Measurements from ENCODE around the gene C1orf159. TPM values are rescaled to one million over a fixed set of nuclear protein-coding genes. Genes with fewer than 3 reads are reported as not detected.

The C1orf159 gene
- polyA plus RNA-seq, 4 donors = 9.2 to 19.0 (median 12.6) TPM

- H3K27me3 ChIP-seq (ENCODE audit: control insufficient read depth in 3 of 3, insufficient read depth in 3 of 3, low read length in 3 of 3) = peaks cover 0 to 8% (median 0%) of the 10 kb centered on the region in 3 donors
- WGBS, 3 donors = 94 to 95% (median 94%) methylated on average over 29 of the region's 29 CpGs
- no peak for FAIRE-seq
- no peaks in the 10 kb centered on the region for H3K4me1 ChIP-seq (ENCODE audit: control insufficient read depth in 3 of 3, insufficient read depth in 2 of 3, low read depth in 1 of 3, low read length in 2 of 3)
- peaks cover 4 to 81% (median 5%) of the 10 kb centered on the region in 3 donors for H3K36me3 ChIP-seq (ENCODE audit: control insufficient read depth in 3 of 3, insufficient read depth in 2 of 3, low read depth in 1 of 3, low read length in 3 of 3)
- no peaks in the 10 kb centered on the region for H3K9me3 ChIP-seq (ENCODE audit: control insufficient read depth in 2 of 2, insufficient read depth in 1 of 2, low read depth in 1 of 2, low read length in 1 of 2)
- no peak overlapping the region for H3K4me3 ChIP-seq (ENCODE audit: low read depth in 1 of 3, low read length in 3 of 3)
- H3K27ac ChIP-seq (ENCODE audit: low read depth in 1 of 3, low read length in 2 of 3) = no peak overlapping the region
- no peak for DNase-seq
Measured at GRCh38 chr1:1052003-1052840, 63.7 kb downstream of the C1orf159 start.

- no peak overlapping the region for H3K27ac ChIP-seq (ENCODE audit: low read depth in 1 of 3, low read length in 2 of 3)
- DNase-seq (no peak), FAIRE-seq (no peak)
- no peaks in the 10 kb centered on the region for H3K9me3 ChIP-seq (ENCODE audit: control insufficient read depth in 2 of 2, insufficient read depth in 1 of 2, low read depth in 1 of 2, low read length in 1 of 2)
- H3K4me3 ChIP-seq (ENCODE audit: low read depth in 1 of 3, low read length in 3 of 3) = no peak overlapping the region
- H3K27me3 ChIP-seq (ENCODE audit: control insufficient read depth in 3 of 3, insufficient read depth in 3 of 3, low read length in 3 of 3) = no peaks in the 10 kb centered on the region
- no peaks in the 10 kb centered on the region for H3K4me1 ChIP-seq (ENCODE audit: control insufficient read depth in 3 of 3, insufficient read depth in 2 of 3, low read depth in 1 of 3, low read length in 2 of 3)
- peaks cover 4 to 91% (median 8%) of the 10 kb centered on the region in 3 donors for H3K36me3 ChIP-seq (ENCODE audit: control insufficient read depth in 3 of 3, insufficient read depth in 2 of 3, low read depth in 1 of 3, low read length in 3 of 3)
- 69 to 91% (median 79%) methylated on average over 31 to 46 of the region's 46 CpGs for WGBS, 3 donors
Measured at GRCh38 chr1:1051127-1051810, 64.6 kb downstream of the C1orf159 start.

- Histone ChIP-seq H3K36me3 (ENCODE audit: control insufficient read depth in 3 of 3, insufficient read depth in 2 of 3, low read depth in 1 of 3, low read length in 3 of 3) (peaks cover 4 to 92% (median 8%) of the 10 kb centered on the region in 3 donors), H3K27ac (ENCODE audit: low read depth in 1 of 3, low read length in 2 of 3) (no peak overlapping the region), H3K4me3 (ENCODE audit: low read depth in 1 of 3, low read length in 3 of 3) (no peak overlapping the region), H3K9me3 (ENCODE audit: control insufficient read depth in 2 of 2, insufficient read depth in 1 of 2, low read depth in 1 of 2, low read length in 1 of 2) (no peaks in the 10 kb centered on the region), H3K4me1 (ENCODE audit: control insufficient read depth in 3 of 3, insufficient read depth in 2 of 3, low read depth in 1 of 3, low read length in 2 of 3) (no peaks in the 10 kb centered on the region), H3K27me3 (ENCODE audit: control insufficient read depth in 3 of 3, insufficient read depth in 3 of 3, low read length in 3 of 3) (no peaks in the 10 kb centered on the region)
- 60 to 88% (median 63%) methylated on average over 29 to 32 of the region's 32 CpGs for WGBS, 3 donors
- no peak for FAIRE-seq
- DNase-seq = peak in 1 of 2 donors; percentile 45
Measured at GRCh38 chr1:1050577-1051052, 65.3 kb downstream of the C1orf159 start.

- H3K4me1 ChIP-seq (ENCODE audit: control insufficient read depth in 3 of 3, insufficient read depth in 2 of 3, low read depth in 1 of 3, low read length in 2 of 3) = no peaks in the 10 kb centered on the region
- H3K4me3 ChIP-seq (ENCODE audit: low read depth in 1 of 3, low read length in 3 of 3) = no peak overlapping the region
- DNase-seq (no peak), FAIRE-seq (no peak)
- H3K27ac ChIP-seq (ENCODE audit: low read depth in 1 of 3, low read length in 2 of 3) = no peak overlapping the region
- 79 to 92% (median 88%) methylated on average over 36 to 57 of the region's 57 CpGs for WGBS, 3 donors
- peaks cover 4 to 92% (median 8%) of the 10 kb centered on the region in 3 donors for H3K36me3 ChIP-seq (ENCODE audit: control insufficient read depth in 3 of 3, insufficient read depth in 2 of 3, low read depth in 1 of 3, low read length in 3 of 3)
- H3K27me3 ChIP-seq (ENCODE audit: control insufficient read depth in 3 of 3, insufficient read depth in 3 of 3, low read length in 3 of 3) = no peaks in the 10 kb centered on the region
- no peaks in the 10 kb centered on the region for H3K9me3 ChIP-seq (ENCODE audit: control insufficient read depth in 2 of 2, insufficient read depth in 1 of 2, low read depth in 1 of 2, low read length in 1 of 2)
Measured at GRCh38 chr1:1049318-1050165, 66.3 kb downstream of the C1orf159 start.

- no peak overlapping the region for H3K27ac ChIP-seq (ENCODE audit: low read depth in 1 of 3, low read length in 2 of 3)
- DNase-seq = no peak
- no peaks in the 10 kb centered on the region for H3K4me1 ChIP-seq (ENCODE audit: control insufficient read depth in 3 of 3, insufficient read depth in 2 of 3, low read depth in 1 of 3, low read length in 2 of 3)
- WGBS, 3 donors = 62 to 85% (median 63%) methylated on average over 19 to 26 of the region's 28 CpGs
- no peaks in the 10 kb centered on the region for H3K9me3 ChIP-seq (ENCODE audit: control insufficient read depth in 2 of 2, insufficient read depth in 1 of 2, low read depth in 1 of 2, low read length in 1 of 2)
- peaks cover 4 to 92% (median 11%) of the 10 kb centered on the region in 3 donors for H3K36me3 ChIP-seq (ENCODE audit: control insufficient read depth in 3 of 3, insufficient read depth in 2 of 3, low read depth in 1 of 3, low read length in 3 of 3)
- no peaks in the 10 kb centered on the region for H3K27me3 ChIP-seq (ENCODE audit: control insufficient read depth in 3 of 3, insufficient read depth in 3 of 3, low read length in 3 of 3)
- FAIRE-seq = no peak
- H3K4me3 ChIP-seq (ENCODE audit: low read depth in 1 of 3, low read length in 3 of 3) = no peak overlapping the region
Measured at GRCh38 chr1:1048765-1049164, 67.1 kb downstream of the C1orf159 start.

GRCh38 chr1:1047963-1048362 is 67.9 kb downstream of the C1orf159 start:
- Histone ChIP-seq H3K4me1 (ENCODE audit: control insufficient read depth in 3 of 3, insufficient read depth in 2 of 3, low read depth in 1 of 3, low read length in 2 of 3) (no peaks in the 10 kb centered on the region), H3K9me3 (ENCODE audit: control insufficient read depth in 2 of 2, insufficient read depth in 1 of 2, low read depth in 1 of 2, low read length in 1 of 2) (no peaks in the 10 kb centered on the region), H3K27ac (ENCODE audit: low read depth in 1 of 3, low read length in 2 of 3) (no peak overlapping the region), H3K36me3 (ENCODE audit: control insufficient read depth in 3 of 3, insufficient read depth in 2 of 3, low read depth in 1 of 3, low read length in 3 of 3) (peaks cover 4 to 92% (median 11%) of the 10 kb centered on the region in 3 donors), H3K27me3 (ENCODE audit: control insufficient read depth in 3 of 3, insufficient read depth in 3 of 3, low read length in 3 of 3) (no peaks in the 10 kb centered on the region), H3K4me3 (ENCODE audit: low read depth in 1 of 3, low read length in 3 of 3) (no peak overlapping the region)
- FAIRE-seq = no peak
- 88 to 93% (median 92%) methylated on average over 20 to 25 of the region's 25 CpGs for WGBS, 3 donors
- no peak for DNase-seq

GRCh38 chr1:1047407-1047806 is 68.5 kb downstream of the C1orf159 start:
- no peak for FAIRE-seq
- H3K9me3 ChIP-seq (ENCODE audit: control insufficient read depth in 2 of 2, insufficient read depth in 1 of 2, low read depth in 1 of 2, low read length in 1 of 2) = no peaks in the 10 kb centered on the region
- H3K4me1 ChIP-seq (ENCODE audit: control insufficient read depth in 3 of 3, insufficient read depth in 2 of 3, low read depth in 1 of 3, low read length in 2 of 3) = no peaks in the 10 kb centered on the region
- H3K27ac ChIP-seq (ENCODE audit: low read depth in 1 of 3, low read length in 2 of 3) = no peak overlapping the region
- 87 to 94% (median 87%) methylated on average over 19 of the region's 19 CpGs for WGBS, 3 donors
- H3K36me3 ChIP-seq (ENCODE audit: control insufficient read depth in 3 of 3, insufficient read depth in 2 of 3, low read depth in 1 of 3, low read length in 3 of 3) = peaks cover 4 to 92% (median 11%) of the 10 kb centered on the region in 3 donors
- no peak overlapping the region for H3K4me3 ChIP-seq (ENCODE audit: low read depth in 1 of 3, low read length in 3 of 3)
- no peaks in the 10 kb centered on the region for H3K27me3 ChIP-seq (ENCODE audit: control insufficient read depth in 3 of 3, insufficient read depth in 3 of 3, low read length in 3 of 3)
- no peak for DNase-seq

GRCh38 chr1:1046767-1047166 is 69.1 kb downstream of the C1orf159 start:
- no peaks in the 10 kb centered on the region for H3K27me3 ChIP-seq (ENCODE audit: control insufficient read depth in 3 of 3, insufficient read depth in 3 of 3, low read length in 3 of 3)
- DNase-seq (no peak), FAIRE-seq (no peak)
- H3K4me3 ChIP-seq (ENCODE audit: low read depth in 1 of 3, low read length in 3 of 3) = no peak overlapping the region
- 95 to 97% (median 95%) methylated on average over 23 to 26 of the region's 26 CpGs for WGBS, 3 donors
- no peaks in the 10 kb centered on the region for H3K9me3 ChIP-seq (ENCODE audit: control insufficient read depth in 2 of 2, insufficient read depth in 1 of 2, low read depth in 1 of 2, low read length in 1 of 2)
- H3K27ac ChIP-seq (ENCODE audit: low read depth in 1 of 3, low read length in 2 of 3) = no peak overlapping the region
- peaks cover 4 to 92% (median 11%) of the 10 kb centered on the region in 3 donors for H3K36me3 ChIP-seq (ENCODE audit: control insufficient read depth in 3 of 3, insufficient read depth in 2 of 3, low read depth in 1 of 3, low read length in 3 of 3)
- H3K4me1 ChIP-seq (ENCODE audit: control insufficient read depth in 3 of 3, insufficient read depth in 2 of 3, low read depth in 1 of 3, low read length in 2 of 3) = no peaks in the 10 kb centered on the region
